ENCODE results near the gene GADL1. TPM values are rescaled to one million over a fixed set of nuclear protein-coding genes. Genes with fewer than 3 reads are reported as not detected.

Gene GADL1
- polyA plus RNA-seq, 1 donor (not counting 4 experiments of a cell fraction or from before 2014, with no cell fraction given) = not detected

DNA sequence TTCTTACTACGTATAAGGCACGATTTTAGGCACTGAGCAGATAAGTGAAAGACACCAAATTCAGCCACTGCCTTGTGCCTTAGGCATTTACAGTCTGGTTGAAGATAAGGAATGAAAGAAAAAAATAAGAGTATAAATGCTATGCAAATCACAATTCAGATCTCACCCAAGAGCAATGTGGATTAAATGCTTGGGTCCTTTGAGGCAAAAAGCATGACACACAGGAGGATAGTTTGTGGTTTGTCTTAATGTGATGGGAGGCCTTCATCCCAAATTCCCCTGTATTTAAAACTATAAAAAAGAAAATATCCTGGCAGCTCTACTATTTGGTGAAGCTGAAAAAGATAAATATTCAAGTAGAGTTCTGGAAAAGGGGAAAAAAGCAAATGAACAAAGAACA lies 208.3 kb downstream of the GADL1 start:
- H3K4me3 ChIP-seq (ENCODE audit: control insufficient read depth in 2 of 3, extremely low read depth in 1 of 3, insufficient read depth in 2 of 3, low read depth in 1 of 3, low read length in 3 of 3) = no peak overlapping the region
- DNase-seq (ENCODE audit: low read depth, low spot score) = no peak
- peaks cover 27 to 53% of the 10 kb centered on the region in 2 experiments for H3K36me3 ChIP-seq (ENCODE audit: control insufficient read depth in 2 of 2, extremely low read depth in 1 of 2, insufficient read depth in 2 of 2, low read length in 2 of 2)
- FAIRE-seq = no peak
- peaks cover 62% of the 10 kb centered on the region for H3K79me2 ChIP-seq (ENCODE audit: control insufficient read depth, insufficient read depth, low read length)
- no peak overlapping the region for H3K27ac ChIP-seq (ENCODE audit: control insufficient read depth, insufficient read depth, low read length)
- H3K4me1 ChIP-seq (ENCODE audit: control insufficient read depth, extremely low read depth, insufficient read depth, low read length) = peaks cover 33% of the 10 kb centered on the region
- peaks cover 16% of the 10 kb centered on the region for H4K20me1 ChIP-seq (ENCODE audit: control insufficient read depth, extremely low read depth, insufficient read depth, low read length)
- dilution Hi-C loops (cut with MboI; ENCODE audit: extremely low pct_ligation_motif_present, low sequenced_read_pairs) = no loop called here
- peaks cover 2% of the 10 kb centered on the region for H3K9me1 ChIP-seq (ENCODE audit: control insufficient read depth, extremely low read depth, insufficient read depth, low read length)
- TF ChIP-seq EZH2 (IDR thresholded peaks at IDR 0.05; ENCODE audit: low read length) = no peak
- TF ChIP-seq, protein P1, sequence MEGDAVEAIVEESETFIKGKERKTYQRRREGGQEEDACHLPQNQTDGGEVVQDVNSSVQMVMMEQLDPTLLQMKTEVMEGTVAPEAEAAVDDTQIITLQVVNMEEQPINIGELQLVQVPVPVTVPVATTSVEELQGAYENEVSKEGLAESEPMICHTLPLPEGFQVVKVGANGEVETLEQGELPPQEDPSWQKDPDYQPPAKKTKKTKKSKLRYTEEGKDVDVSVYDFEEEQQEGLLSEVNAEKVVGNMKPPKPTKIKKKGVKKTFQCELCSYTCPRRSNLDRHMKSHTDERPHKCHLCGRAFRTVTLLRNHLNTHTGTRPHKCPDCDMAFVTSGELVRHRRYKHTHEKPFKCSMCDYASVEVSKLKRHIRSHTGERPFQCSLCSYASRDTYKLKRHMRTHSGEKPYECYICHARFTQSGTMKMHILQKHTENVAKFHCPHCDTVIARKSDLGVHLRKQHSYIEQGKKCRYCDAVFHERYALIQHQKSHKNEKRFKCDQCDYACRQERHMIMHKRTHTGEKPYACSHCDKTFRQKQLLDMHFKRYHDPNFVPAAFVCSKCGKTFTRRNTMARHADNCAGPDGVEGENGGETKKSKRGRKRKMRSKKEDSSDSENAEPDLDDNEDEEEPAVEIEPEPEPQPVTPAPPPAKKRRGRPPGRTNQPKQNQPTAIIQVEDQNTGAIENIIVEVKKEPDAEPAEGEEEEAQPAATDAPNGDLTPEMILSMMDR (optimal IDR thresholded peaks at IDR 0.05 in 1 of 3, IDR thresholded peaks at IDR 0.05 in 1 of 3, conservative IDR thresholded peaks at IDR 0.05 in 1 of 3; ENCODE audit: extremely low read depth in 1 of 3, insufficient read depth in 2 of 3, low read length in 3 of 3) = no peak
- H3K4me2 ChIP-seq (ENCODE audit: control insufficient read depth, extremely low read depth, insufficient read depth, low read depth, low read length) = no peak overlapping the region
- no peaks in the 10 kb centered on the region for H3K9me3 ChIP-seq (ENCODE audit: control insufficient read depth, low read depth, low read length)
- H2AFZ ChIP-seq (ENCODE audit: control insufficient read depth, low read length) = no peak overlapping the region
- no peaks in the 10 kb centered on the region for H3K27me3 ChIP-seq (ENCODE audit: control insufficient read depth, extremely low read depth, insufficient read depth, low read length)
- no peak overlapping the region for H3K9ac ChIP-seq (ENCODE audit: control insufficient read depth, extremely low read depth, insufficient read depth, low read length)

DNA sequence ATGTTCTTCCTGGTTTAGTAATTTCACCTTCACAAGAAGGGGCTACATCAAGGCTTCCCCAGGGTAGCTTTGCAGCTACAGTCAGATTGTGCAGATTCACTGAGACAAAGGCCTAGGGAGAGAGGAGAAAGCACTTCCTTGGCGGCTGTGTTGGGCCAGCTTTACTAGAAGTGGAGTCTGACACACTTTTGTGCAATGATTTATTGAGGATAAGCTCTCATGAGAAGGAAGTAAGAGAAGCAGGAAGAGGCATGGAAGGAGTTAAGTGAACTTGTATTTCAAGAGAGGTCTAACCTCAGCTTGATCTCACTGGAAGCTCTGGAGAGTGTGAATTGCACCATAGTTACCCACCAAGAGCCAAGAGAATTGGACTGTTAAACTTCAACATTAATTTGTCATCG lies 209.2 kb downstream of the GADL1 start:
- no peak for DNase-seq (ENCODE audit: low read depth, low spot score)
- peaks cover 28 to 53% of the 10 kb centered on the region in 2 experiments for H3K36me3 ChIP-seq (ENCODE audit: control insufficient read depth in 2 of 2, extremely low read depth in 1 of 2, insufficient read depth in 2 of 2, low read length in 2 of 2)
- no peak overlapping the region for H3K9ac ChIP-seq (ENCODE audit: control insufficient read depth, extremely low read depth, insufficient read depth, low read length)
- H3K9me3 ChIP-seq (ENCODE audit: control insufficient read depth, low read depth, low read length) = no peaks in the 10 kb centered on the region
- H3K27me3 ChIP-seq (ENCODE audit: control insufficient read depth, extremely low read depth, insufficient read depth, low read length) = no peaks in the 10 kb centered on the region
- no peak for FAIRE-seq
- H3K27ac ChIP-seq (ENCODE audit: control insufficient read depth, insufficient read depth, low read length) = no peak overlapping the region
- dilution Hi-C loops (cut with MboI; ENCODE audit: extremely low pct_ligation_motif_present, low sequenced_read_pairs) = no loop called here
- no peak overlapping the region for H2AFZ ChIP-seq (ENCODE audit: control insufficient read depth, low read length)
- no peak overlapping the region for H3K4me3 ChIP-seq (ENCODE audit: control insufficient read depth in 2 of 3, extremely low read depth in 1 of 3, insufficient read depth in 2 of 3, low read depth in 1 of 3, low read length in 3 of 3)
- peaks cover 16% of the 10 kb centered on the region for H4K20me1 ChIP-seq (ENCODE audit: control insufficient read depth, extremely low read depth, insufficient read depth, low read length)
- H3K79me2 ChIP-seq (ENCODE audit: control insufficient read depth, insufficient read depth, low read length) = peaks cover 64% of the 10 kb centered on the region
- peaks cover 2% of the 10 kb centered on the region for H3K9me1 ChIP-seq (ENCODE audit: control insufficient read depth, extremely low read depth, insufficient read depth, low read length)
- TF ChIP-seq EZH2 (IDR thresholded peaks at IDR 0.05; ENCODE audit: low read length) = no peak
- TF ChIP-seq, protein P1 (optimal IDR thresholded peaks at IDR 0.05 in 1 of 3, IDR thresholded peaks at IDR 0.05 in 1 of 3, conservative IDR thresholded peaks at IDR 0.05 in 1 of 3; ENCODE audit: extremely low read depth in 1 of 3, insufficient read depth in 2 of 3, low read length in 3 of 3) = no peak
- H3K4me2 ChIP-seq (ENCODE audit: control insufficient read depth, extremely low read depth, insufficient read depth, low read depth, low read length) = no peak overlapping the region
- H3K4me1 ChIP-seq (ENCODE audit: control insufficient read depth, extremely low read depth, insufficient read depth, low read length) = peaks cover 40% of the 10 kb centered on the region
